Uterus (tissue), 4 donors: ENCODE results near the gene NEURL1. TPM values are rescaled to one million over a fixed set of nuclear protein-coding genes. Genes with fewer than 3 reads are reported as not detected.

ENCODE experiments used
- DNase-seq, 2 donors: peaks; one replicate each; pipeline ENCODE4 v3.0.0-alpha.2; 2019 to 2020
- H3K27ac ChIP-seq, 2 donors: fragments of 200-600 bp; sonication (generic); 1 replicate in 1 of 2; 2 replicates in 1 of 2; pipeline ENCODE4 v1.5.1; 2016 to 2018
- H3K27me3 ChIP-seq, 2 donors: fragments of 200-600 bp; sonication (generic); one replicate each; pipeline ENCODE4 v1.5.1; 2018 to 2019; ENCODE audit warnings: control low read depth in 1 of 2
- H3K36me3 ChIP-seq, 2 donors: fragments of 200-600 bp; sonication (generic); one replicate each; pipeline ENCODE4 v1.5.1; 2019; ENCODE audit warnings: control low read depth in 1 of 2
- H3K4me1 ChIP-seq, 2 donors: fragments of 200-600 bp; sonication (generic); one replicate each; pipeline ENCODE4 v1.5.1; 2018 to 2019; ENCODE audit warnings: control low read depth in 1 of 2
- H3K4me3 ChIP-seq, 2 donors: fragments of 200-600 bp; sonication (generic); 1 replicate in 1 of 2; 2 replicates in 1 of 2; pipeline ENCODE4 v1.5.1; 2018 to 2019; ENCODE audit warnings: mild to moderate bottlenecking in 1 of 2
- H3K9me3 ChIP-seq, 2 donors: fragments of 200-600 bp; sonication (generic); one replicate each; pipeline ENCODE4 v1.5.1; 2019; ENCODE audit warnings: control low read depth in 1 of 2
- CTCF ChIP-seq, 4 experiments: fragments of 200-600 bp in 2 of 4; fragments of 450-650 bp in 2 of 4; sonication (generic) in 2 of 4; IDR thresholded peaks; one replicate each; pipeline ENCODE4 v1.5.1; 2016 to 2019; ENCODE audit warnings: antibody characterized with exemption in 4 of 4, mild to moderate bottlenecking in 2 of 4, moderate library complexity in 1 of 4
- POLR2A ChIP-seq, 2 donors: fragments of 450-650 bp; IDR thresholded peaks; one replicate each; pipeline ENCODE4 v1.6.1; 2016; ENCODE audit warnings: antibody characterized with exemption in 2 of 2, mild to moderate bottlenecking in 1 of 2, moderate library complexity in 1 of 2
- intact Hi-C: fragments of 100-400 bp; cut with DNase I; formaldehyde crosslinking; loops from one replicate; pipeline ENCODE4 v1.15.1; 2023; ENCODE audit warnings: low total_unique reads
- total RNA-seq, 4 donors: library from RNA; depleted of rRNA in 3 of 4; stranded (reverse); fragments of >200 nt in 3 of 4; gene quantifications; one replicate each; pipeline versions ENCODE4 v1.1.0 to v1.2.4, GENCODE V29; 2014 to 2023
- donor health status: DM: yes; HTN: yes; CAD: no.

NEURL1 gene
- total RNA-seq, 4 donors from 2014 or later = 3.8 to 46.1 (median 14.1) TPM

- Histone ChIP-seq H3K4me3 (no peak overlapping the region), H3K9me3 (no peaks in the 10 kb centered on the region), H3K27me3 (no peaks in the 10 kb centered on the region), H3K27ac (no peak overlapping the region), H3K4me1 (no peaks in the 10 kb centered on the region), H3K36me3 (no peaks in the 10 kb centered on the region)
- no peak for DNase-seq
- intact Hi-C loops = no loop called here
- TF ChIP-seq CTCF (IDR thresholded peaks at IDR 0.05) = no peak
- no peak for TF ChIP-seq POLR2A (IDR thresholded peaks at IDR 0.05)
Measured at GRCh38 chr10:103457176-103457712, 36.3 kb upstream of the NEURL1 start.

- TF ChIP-seq POLR2A (IDR thresholded peaks at IDR 0.05) = no peak
- TF ChIP-seq CTCF (IDR thresholded peaks at IDR 0.05) = no peak
- Histone ChIP-seq H3K4me3 (no peak overlapping the region), H3K27me3 (no peaks in the 10 kb centered on the region), H3K4me1 (no peaks in the 10 kb centered on the region), H3K36me3 (no peaks in the 10 kb centered on the region), H3K27ac (no peak overlapping the region), H3K9me3 (no peaks in the 10 kb centered on the region)
- intact Hi-C loops = no loop called here
- no peak for DNase-seq
Measured at GRCh38 chr10:103457896-103458583, 35.5 kb upstream of the NEURL1 start.

- TF ChIP-seq POLR2A (IDR thresholded peaks at IDR 0.05) = no peak
- TF ChIP-seq CTCF (IDR thresholded peaks at IDR 0.05) = no peak
- H3K9me3 ChIP-seq = no peaks in the 10 kb centered on the region
- H3K4me3 ChIP-seq = no peak within 1 kb of the TSS
- no peak within 1 kb of the TSS for H3K27ac ChIP-seq
- H3K4me1 ChIP-seq = no peaks in the 10 kb centered on the region
- intact Hi-C loops = no loop called here
- no peaks in the 10 kb centered on the region for H3K27me3 ChIP-seq
- no peaks in the 10 kb centered on the region for H3K36me3 ChIP-seq
- no peak for DNase-seq
Measured at GRCh38 chr10:103458720-103459119, 34.8 kb upstream of the NEURL1 start, which contains the start of gene CALHM1. CALHM1 (minus strand) TSS chr10:103458900; CDS start chr10:103458751, 149 bp downstream.

- H3K4me3 ChIP-seq = no peak overlapping the region
- no peaks in the 10 kb centered on the region for H3K4me1 ChIP-seq
- intact Hi-C loops = no loop called here
- H3K27me3 ChIP-seq = no peaks in the 10 kb centered on the region
- TF ChIP-seq POLR2A (IDR thresholded peaks at IDR 0.05) = no peak
- TF ChIP-seq CTCF (IDR thresholded peaks at IDR 0.05) = no peak
- no peaks in the 10 kb centered on the region for H3K9me3 ChIP-seq
- H3K36me3 ChIP-seq = no peaks in the 10 kb centered on the region
- DNase-seq = no peak
- no peak overlapping the region for H3K27ac ChIP-seq
Measured at GRCh38 chr10:103459615-103460014, 33.9 kb upstream of the NEURL1 start.

- intact Hi-C loops = no loop called here
- no peak for DNase-seq
Measured at GRCh38 chr10:103463499-103463898, 30.0 kb upstream of the NEURL1 start.

More at GRCh38 chr10:103463499-103463898, 30.0 kb upstream of the NEURL1 start:
- Histone ChIP-seq H3K9me3 (no peaks in the 10 kb centered on the region), H3K4me3 (no peak overlapping the region), H3K36me3 (no peaks in the 10 kb centered on the region), H3K27ac (no peak overlapping the region), H3K4me1 (no peaks in the 10 kb centered on the region), H3K27me3 (no peaks in the 10 kb centered on the region)
- TF ChIP-seq CTCF (IDR thresholded peaks at IDR 0.05) (no peak), POLR2A (IDR thresholded peaks at IDR 0.05) (no peak)
